MM.1S (cell line): ENCODE results near the gene KIAA1958.

Experiments used
- CTCF ChIP-seq: fragments of 300-600 bp; sonication (generic); IDR thresholded peaks from 2 replicates; pipeline ENCODE4 v1.5.1; 2016; ENCODE audit warnings: antibody characterized with exemption, low read length, mixed read lengths
- EZH2 ChIP-seq: fragments of 300-600 bp; sonication (generic); optimal IDR thresholded peaks from 2 replicates; pipeline ENCODE3; 2017; ENCODE audit warnings: low read depth, mild to moderate bottlenecking, antibody characterized with exemption, low read length, mixed read lengths
- EZH2phosphoT487 ChIP-seq: fragments of 300-600 bp; sonication (generic); IDR thresholded peaks from 2 replicates; pipeline ENCODE4 v1.6.1; 2018; ENCODE audit warnings: antibody characterized with exemption, low read length

DNA sequence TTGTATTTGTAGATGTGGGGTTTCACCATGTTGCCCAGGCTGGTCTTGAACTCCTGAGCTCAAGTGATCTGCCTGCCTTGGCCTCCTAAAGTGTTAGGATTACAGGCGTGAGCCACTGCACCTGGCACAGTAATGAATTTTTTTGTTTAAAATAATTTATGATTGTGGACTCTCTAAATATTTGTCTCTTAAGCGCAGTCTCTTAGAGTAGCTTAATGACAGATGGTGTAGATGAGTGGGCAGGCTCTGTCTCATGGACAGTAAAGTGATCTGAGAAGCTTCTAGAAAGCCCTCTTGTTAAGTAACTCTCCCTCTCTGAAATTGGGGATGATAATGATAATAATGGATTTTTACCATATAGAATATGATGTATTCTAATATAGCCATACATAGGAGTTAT lies 47.5 kb upstream of the KIAA1958 start:
- TF ChIP-seq CTCF (no peak), EZH2phosphoT487 (no peak), EZH2 (no peak)
